GM23338 (cell line): ENCODE data around the gene ORM1.

Experiments used
- CREB1 ChIP-seq: fragments of 250-450 bp; sonication (Bioruptor Pico); IDR thresholded peaks from 2 replicates; pipeline ENCODE4 v1.5.0; 2020; ENCODE audit warnings: low read depth, mild to moderate bottlenecking, moderate library complexity
- EZH2 ChIP-seq: fragments of 200-600 bp; sonication (generic); IDR thresholded peaks from one replicate; pipeline ENCODE4 v1.8.0; 2017; ENCODE audit warnings: antibody characterized with exemption, mild to moderate bottlenecking, low read depth; ENCODE audit not compliant: unreplicated experiment
- EZH2phosphoT487 ChIP-seq: fragments of 200-600 bp; sonication (generic); IDR thresholded peaks from one replicate; pipeline ENCODE4 v1.8.1; 2018; ENCODE audit warnings: antibody characterized with exemption; ENCODE audit not compliant: unreplicated experiment
- JUNB ChIP-seq: IDR thresholded peaks from one replicate; pipeline ENCODE4 v1.6.1; 2016; ENCODE audit warnings: antibody characterized with exemption; ENCODE audit not compliant: unreplicated experiment
- NANOG ChIP-seq: IDR thresholded peaks from 2 replicates; pipeline ENCODE4 v1.6.1; 2016; ENCODE audit warnings: antibody characterized with exemption, borderline replicate concordance
- POLR2AphosphoS5 ChIP-seq: IDR thresholded peaks from 2 replicates; pipeline ENCODE4 v1.6.1; 2016; ENCODE audit warnings: antibody characterized with exemption, low read depth
- STAT1 ChIP-seq: IDR thresholded peaks from one replicate; pipeline ENCODE4 v1.6.1; 2016; ENCODE audit warnings: antibody characterized with exemption; ENCODE audit not compliant: unreplicated experiment
- ZNF114 ChIP-seq: fragments of 250-450 bp; sonication (Bioruptor Pico); IDR thresholded peaks from 2 replicates; pipeline ENCODE4 v1.5.0; 2020; ENCODE audit warnings: mild to moderate bottlenecking, moderate library complexity
- ZNF331 ChIP-seq: fragments of 250-450 bp; sonication (Bioruptor Pico); IDR thresholded peaks from 2 replicates; pipeline ENCODE4 v1.5.0; 2020; ENCODE audit warnings: low read depth, mild to moderate bottlenecking, moderate library complexity
- TF ChIP-seq, protein P1 (sequence below), 2 experiments: fragments of 200-600 bp in 1 of 2; sonication (generic) in 1 of 2; conservative IDR thresholded peaks; 2 replicates each; pipeline versions ENCODE4 v1.5.1 to v1.6.1; 2016 to 2017; ENCODE audit warnings: antibody characterized with exemption in 2 of 2, low read depth in 2 of 2, mild to moderate bottlenecking in 2 of 2, moderate library complexity in 1 of 2
- TF ChIP-seq, protein P2 (sequence below): IDR thresholded peaks from one replicate; pipeline ENCODE4 v1.6.1; 2018; ENCODE audit warnings: antibody characterized with exemption; ENCODE audit not compliant: unreplicated experiment
- TF ChIP-seq, protein P3 (sequence below): fragments of 250-450 bp; sonication (Bioruptor Pico); IDR thresholded peaks from 2 replicates; pipeline ENCODE4 v1.5.0; 2020; ENCODE audit warnings: mild to moderate bottlenecking, moderate library complexity

- no peak for TF ChIP-seq EZH2
- TF ChIP-seq, protein P1, sequence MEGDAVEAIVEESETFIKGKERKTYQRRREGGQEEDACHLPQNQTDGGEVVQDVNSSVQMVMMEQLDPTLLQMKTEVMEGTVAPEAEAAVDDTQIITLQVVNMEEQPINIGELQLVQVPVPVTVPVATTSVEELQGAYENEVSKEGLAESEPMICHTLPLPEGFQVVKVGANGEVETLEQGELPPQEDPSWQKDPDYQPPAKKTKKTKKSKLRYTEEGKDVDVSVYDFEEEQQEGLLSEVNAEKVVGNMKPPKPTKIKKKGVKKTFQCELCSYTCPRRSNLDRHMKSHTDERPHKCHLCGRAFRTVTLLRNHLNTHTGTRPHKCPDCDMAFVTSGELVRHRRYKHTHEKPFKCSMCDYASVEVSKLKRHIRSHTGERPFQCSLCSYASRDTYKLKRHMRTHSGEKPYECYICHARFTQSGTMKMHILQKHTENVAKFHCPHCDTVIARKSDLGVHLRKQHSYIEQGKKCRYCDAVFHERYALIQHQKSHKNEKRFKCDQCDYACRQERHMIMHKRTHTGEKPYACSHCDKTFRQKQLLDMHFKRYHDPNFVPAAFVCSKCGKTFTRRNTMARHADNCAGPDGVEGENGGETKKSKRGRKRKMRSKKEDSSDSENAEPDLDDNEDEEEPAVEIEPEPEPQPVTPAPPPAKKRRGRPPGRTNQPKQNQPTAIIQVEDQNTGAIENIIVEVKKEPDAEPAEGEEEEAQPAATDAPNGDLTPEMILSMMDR (conservative IDR thresholded peaks at IDR 0.05; ENCODE audit: low read depth in 2 of 2): no peak
- TF ChIP-seq POLR2AphosphoS5: no peak
- TF ChIP-seq, protein P2, sequence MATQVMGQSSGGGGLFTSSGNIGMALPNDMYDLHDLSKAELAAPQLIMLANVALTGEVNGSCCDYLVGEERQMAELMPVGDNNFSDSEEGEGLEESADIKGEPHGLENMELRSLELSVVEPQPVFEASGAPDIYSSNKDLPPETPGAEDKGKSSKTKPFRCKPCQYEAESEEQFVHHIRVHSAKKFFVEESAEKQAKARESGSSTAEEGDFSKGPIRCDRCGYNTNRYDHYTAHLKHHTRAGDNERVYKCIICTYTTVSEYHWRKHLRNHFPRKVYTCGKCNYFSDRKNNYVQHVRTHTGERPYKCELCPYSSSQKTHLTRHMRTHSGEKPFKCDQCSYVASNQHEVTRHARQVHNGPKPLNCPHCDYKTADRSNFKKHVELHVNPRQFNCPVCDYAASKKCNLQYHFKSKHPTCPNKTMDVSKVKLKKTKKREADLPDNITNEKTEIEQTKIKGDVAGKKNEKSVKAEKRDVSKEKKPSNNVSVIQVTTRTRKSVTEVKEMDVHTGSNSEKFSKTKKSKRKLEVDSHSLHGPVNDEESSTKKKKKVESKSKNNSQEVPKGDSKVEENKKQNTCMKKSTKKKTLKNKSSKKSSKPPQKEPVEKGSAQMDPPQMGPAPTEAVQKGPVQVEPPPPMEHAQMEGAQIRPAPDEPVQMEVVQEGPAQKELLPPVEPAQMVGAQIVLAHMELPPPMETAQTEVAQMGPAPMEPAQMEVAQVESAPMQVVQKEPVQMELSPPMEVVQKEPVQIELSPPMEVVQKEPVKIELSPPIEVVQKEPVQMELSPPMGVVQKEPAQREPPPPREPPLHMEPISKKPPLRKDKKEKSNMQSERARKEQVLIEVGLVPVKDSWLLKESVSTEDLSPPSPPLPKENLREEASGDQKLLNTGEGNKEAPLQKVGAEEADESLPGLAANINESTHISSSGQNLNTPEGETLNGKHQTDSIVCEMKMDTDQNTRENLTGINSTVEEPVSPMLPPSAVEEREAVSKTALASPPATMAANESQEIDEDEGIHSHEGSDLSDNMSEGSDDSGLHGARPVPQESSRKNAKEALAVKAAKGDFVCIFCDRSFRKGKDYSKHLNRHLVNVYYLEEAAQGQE: no peak
- no peak for TF ChIP-seq CREB1 (CRISPR knock-in tag)
- TF ChIP-seq JUNB: no peak
- no peak for TF ChIP-seq STAT1
- no peak for TF ChIP-seq EZH2phosphoT487
- no peak for TF ChIP-seq NANOG
- TF ChIP-seq ZNF331 (CRISPR knock-in tag): no peak
- TF ChIP-seq, protein P3, sequence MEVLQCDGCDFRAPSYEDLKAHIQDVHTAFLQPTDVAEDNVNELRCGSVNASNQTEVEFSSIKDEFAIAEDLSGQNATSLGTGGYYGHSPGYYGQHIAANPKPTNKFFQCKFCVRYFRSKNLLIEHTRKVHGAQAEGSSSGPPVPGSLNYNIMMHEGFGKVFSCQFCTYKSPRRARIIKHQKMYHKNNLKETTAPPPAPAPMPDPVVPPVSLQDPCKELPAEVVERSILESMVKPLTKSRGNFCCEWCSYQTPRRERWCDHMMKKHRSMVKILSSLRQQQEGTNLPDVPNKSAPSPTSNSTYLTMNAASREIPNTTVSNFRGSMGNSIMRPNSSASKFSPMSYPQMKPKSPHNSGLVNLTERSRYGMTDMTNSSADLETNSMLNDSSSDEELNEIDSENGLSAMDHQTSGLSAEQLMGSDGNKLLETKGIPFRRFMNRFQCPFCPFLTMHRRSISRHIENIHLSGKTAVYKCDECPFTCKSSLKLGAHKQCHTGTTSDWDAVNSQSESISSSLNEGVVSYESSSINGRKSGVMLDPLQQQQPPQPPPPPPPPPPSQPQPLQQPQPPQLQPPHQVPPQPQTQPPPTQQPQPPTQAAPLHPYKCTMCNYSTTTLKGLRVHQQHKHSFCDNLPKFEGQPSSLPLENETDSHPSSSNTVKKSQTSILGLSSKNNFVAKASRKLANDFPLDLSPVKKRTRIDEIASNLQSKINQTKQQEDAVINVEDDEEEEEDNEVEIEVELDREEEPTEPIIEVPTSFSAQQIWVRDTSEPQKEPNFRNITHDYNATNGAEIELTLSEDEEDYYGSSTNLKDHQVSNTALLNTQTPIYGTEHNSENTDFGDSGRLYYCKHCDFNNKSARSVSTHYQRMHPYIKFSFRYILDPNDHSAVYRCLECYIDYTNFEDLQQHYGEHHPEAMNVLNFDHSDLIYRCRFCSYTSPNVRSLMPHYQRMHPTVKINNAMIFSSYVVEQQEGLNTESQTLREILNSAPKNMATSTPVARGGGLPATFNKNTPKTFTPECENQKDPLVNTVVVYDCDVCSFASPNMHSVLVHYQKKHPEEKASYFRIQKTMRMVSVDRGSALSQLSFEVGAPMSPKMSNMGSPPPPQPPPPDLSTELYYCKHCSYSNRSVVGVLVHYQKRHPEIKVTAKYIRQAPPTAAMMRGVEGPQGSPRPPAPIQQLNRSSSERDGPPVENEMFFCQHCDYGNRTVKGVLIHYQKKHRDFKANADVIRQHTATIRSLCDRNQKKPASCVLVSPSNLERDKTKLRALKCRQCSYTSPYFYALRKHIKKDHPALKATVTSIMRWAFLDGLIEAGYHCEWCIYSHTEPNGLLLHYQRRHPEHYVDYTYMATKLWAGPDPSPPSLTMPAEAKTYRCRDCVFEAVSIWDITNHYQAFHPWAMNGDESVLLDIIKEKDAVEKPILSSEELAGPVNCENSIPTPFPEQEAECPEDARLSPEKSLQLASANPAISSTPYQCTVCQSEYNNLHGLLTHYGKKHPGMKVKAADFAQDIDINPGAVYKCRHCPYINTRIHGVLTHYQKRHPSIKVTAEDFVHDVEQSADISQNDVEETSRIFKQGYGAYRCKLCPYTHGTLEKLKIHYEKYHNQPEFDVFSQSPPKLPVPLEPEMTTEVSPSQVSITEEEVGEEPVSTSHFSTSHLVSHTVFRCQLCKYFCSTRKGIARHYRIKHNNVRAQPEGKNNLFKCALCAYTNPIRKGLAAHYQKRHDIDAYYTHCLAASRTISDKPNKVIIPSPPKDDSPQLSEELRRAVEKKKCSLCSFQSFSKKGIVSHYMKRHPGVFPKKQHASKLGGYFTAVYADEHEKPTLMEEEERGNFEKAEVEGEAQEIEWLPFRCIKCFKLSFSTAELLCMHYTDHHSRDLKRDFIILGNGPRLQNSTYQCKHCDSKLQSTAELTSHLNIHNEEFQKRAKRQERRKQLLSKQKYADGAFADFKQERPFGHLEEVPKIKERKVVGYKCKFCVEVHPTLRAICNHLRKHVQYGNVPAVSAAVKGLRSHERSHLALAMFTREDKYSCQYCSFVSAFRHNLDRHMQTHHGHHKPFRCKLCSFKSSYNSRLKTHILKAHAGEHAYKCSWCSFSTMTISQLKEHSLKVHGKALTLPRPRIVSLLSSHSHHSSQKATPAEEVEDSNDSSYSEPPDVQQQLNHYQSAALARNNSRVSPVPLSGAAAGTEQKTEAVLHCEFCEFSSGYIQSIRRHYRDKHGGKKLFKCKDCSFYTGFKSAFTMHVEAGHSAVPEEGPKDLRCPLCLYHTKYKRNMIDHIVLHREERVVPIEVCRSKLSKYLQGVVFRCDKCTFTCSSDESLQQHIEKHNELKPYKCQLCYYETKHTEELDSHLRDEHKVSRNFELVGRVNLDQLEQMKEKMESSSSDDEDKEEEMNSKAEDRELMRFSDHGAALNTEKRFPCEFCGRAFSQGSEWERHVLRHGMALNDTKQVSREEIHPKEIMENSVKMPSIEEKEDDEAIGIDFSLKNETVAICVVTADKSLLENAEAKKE (CRISPR knock-in tag): no peak
- no peak for TF ChIP-seq ZNF114 (CRISPR knock-in tag)
Observed at GRCh38 chr9:114334490-114334889, 11.6 kb downstream of the ORM1 start.
